ENCODE results near the gene PAX6.

PAX6 gene

GRCh38 chr11:31827455-31828206 is 16.5 kb upstream of the PAX6 start:
- no peak overlapping the region for H3K4ac ChIP-seq (ENCODE audit: low read length)
- H3K18ac ChIP-seq (ENCODE audit: low read length): peak overlapping the region; percentile 5
- no peak overlapping the region for H3K4me3 ChIP-seq (ENCODE audit: low read length in 2 of 2)
- H2BK120ac ChIP-seq (ENCODE audit: low read depth, low read length): no peak overlapping the region
- no peak overlapping the region for H3K27ac ChIP-seq (replicated peaks; ENCODE audit: low read length)
- H2AFZ ChIP-seq (ENCODE audit: low read length): peak overlapping the region; percentile 86
- H3K9me3 ChIP-seq (replicated peaks in 1 of 2; ENCODE audit: control insufficient read depth in 2 of 2, insufficient read depth in 1 of 2, low read depth in 1 of 2, low read length in 2 of 2): peaks cover 4 to 5% of the 10 kb centered on the region in 2 donors
- H3K36me3 ChIP-seq (replicated peaks in 1 of 2; ENCODE audit: control insufficient read depth in 2 of 2, insufficient read depth in 2 of 2, low read length in 2 of 2): peaks cover 0 to 1% of the 10 kb centered on the region in 2 donors
- no peak overlapping the region for H3K9ac ChIP-seq (ENCODE audit: low read depth, low read length, poor library complexity)
- H3K14ac ChIP-seq (ENCODE audit: low read length): no peak overlapping the region
- DNase-seq (ENCODE audit: low spot score): peak; percentile 36
- no CpG with 5 or more reads among the region's 18 CpGs for WGBS, 2 donors (ENCODE audit: extremely low coverage in 2 of 2, insufficient read length in 2 of 2, insufficient replicate concordance in 1 of 2)
- no peak overlapping the region for H4K91ac ChIP-seq (ENCODE audit: low read depth, low read length, poor library complexity)
- no peak overlapping the region for H2BK15ac ChIP-seq (ENCODE audit: low read length)
- no peak overlapping the region for H2BK12ac ChIP-seq (ENCODE audit: low read length)
- no peak overlapping the region for H2BK5ac ChIP-seq (ENCODE audit: low read length)
- no peaks in the 10 kb centered on the region for H3K79me1 ChIP-seq (ENCODE audit: low read depth, low read length)
- no peak overlapping the region for H2AK5ac ChIP-seq (ENCODE audit: low read depth, low read length)
- H3K4me1 ChIP-seq (ENCODE audit: control insufficient read depth in 2 of 2, insufficient read depth in 1 of 2, low read depth in 1 of 2, low read length in 2 of 2): peaks cover 5 to 6% of the 10 kb centered on the region in 2 donors
- H4K8ac ChIP-seq (ENCODE audit: low read depth, low read length): no peak overlapping the region
- H3K23ac ChIP-seq (ENCODE audit: low read depth, low read length, poor library complexity): no peak overlapping the region
- H3K4me2 ChIP-seq (ENCODE audit: insufficient read depth, low read length, poor library complexity, severe bottlenecking): peak overlapping the region; percentile 86
- H3K27me3 ChIP-seq (ENCODE audit: control insufficient read depth in 3 of 3, insufficient read depth in 3 of 3, low read depth in 1 of 3, low read length in 3 of 3): peaks cover 31 to 100% (median 58%) of the 10 kb centered on the region in 3 experiments

- no peak overlapping the region for H2BK5ac ChIP-seq (ENCODE audit: low read length)
- H2AFZ ChIP-seq (ENCODE audit: low read length): peak overlapping the region; percentile 86
- H3K27ac ChIP-seq (replicated peaks; ENCODE audit: low read length): no peak overlapping the region
- peak overlapping the region; percentile 3 for H3K9ac ChIP-seq (ENCODE audit: low read depth, low read length, poor library complexity)
- peaks cover 5 to 6% of the 10 kb centered on the region in 2 donors for H3K4me1 ChIP-seq (ENCODE audit: control insufficient read depth in 2 of 2, insufficient read depth in 1 of 2, low read depth in 1 of 2, low read length in 2 of 2)
- H3K79me1 ChIP-seq (ENCODE audit: low read depth, low read length): no peaks in the 10 kb centered on the region
- no peak overlapping the region for H3K23ac ChIP-seq (ENCODE audit: low read depth, low read length, poor library complexity)
- H3K4me2 ChIP-seq (ENCODE audit: insufficient read depth, low read length, poor library complexity, severe bottlenecking): peak overlapping the region; percentile 86
- no peak overlapping the region for H2BK120ac ChIP-seq (ENCODE audit: low read depth, low read length)
- peak overlapping the region; percentile 68 for H3K18ac ChIP-seq (ENCODE audit: low read length)
- no peak overlapping the region for H2BK12ac ChIP-seq (ENCODE audit: low read length)
- H3K4ac ChIP-seq (ENCODE audit: low read length): no peak overlapping the region
- DNase-seq (ENCODE audit: low spot score): peak; percentile 45
- peaks cover 33 to 100% (median 67%) of the 10 kb centered on the region in 3 experiments for H3K27me3 ChIP-seq (ENCODE audit: control insufficient read depth in 3 of 3, insufficient read depth in 3 of 3, low read depth in 1 of 3, low read length in 3 of 3)
- no peak overlapping the region for H4K91ac ChIP-seq (ENCODE audit: low read depth, low read length, poor library complexity)
- H3K4me3 ChIP-seq (ENCODE audit: low read length in 2 of 2): peak overlapping the region in 1 of 2 donors; percentile 71
- H2AK5ac ChIP-seq (ENCODE audit: low read depth, low read length): no peak overlapping the region
- H4K8ac ChIP-seq (ENCODE audit: low read depth, low read length): no peak overlapping the region
- H2BK15ac ChIP-seq (ENCODE audit: low read length): no peak overlapping the region
- H3K9me3 ChIP-seq (replicated peaks in 1 of 2; ENCODE audit: control insufficient read depth in 2 of 2, insufficient read depth in 1 of 2, low read depth in 1 of 2, low read length in 2 of 2): peaks cover 5 to 8% of the 10 kb centered on the region in 2 donors
- H3K14ac ChIP-seq (ENCODE audit: low read length): no peak overlapping the region
- no peaks in the 10 kb centered on the region for H3K36me3 ChIP-seq (replicated peaks in 1 of 2; ENCODE audit: control insufficient read depth in 2 of 2, insufficient read depth in 2 of 2, low read length in 2 of 2)
- WGBS, 2 donors (ENCODE audit: extremely low coverage in 2 of 2, insufficient read length in 2 of 2, insufficient replicate concordance in 1 of 2): no CpG with 5 or more reads among the region's 55 CpGs
These were observed 15.7 kb upstream of the PAX6 start for GRCh38 chr11:31826536-31827438.

- Histone ChIP-seq H3K9me3 (replicated peaks in 1 of 2; ENCODE audit: control insufficient read depth in 2 of 2, insufficient read depth in 1 of 2, low read depth in 1 of 2, low read length in 2 of 2) (peaks cover 5 to 8% of the 10 kb centered on the region in 2 donors), H3K23ac (ENCODE audit: low read depth, low read length, poor library complexity) (no peak overlapping the region), H3K4ac (ENCODE audit: low read length) (no peak overlapping the region), H2BK15ac (ENCODE audit: low read length) (peak overlapping the region; percentile 90), H3K14ac (ENCODE audit: low read length) (no peak overlapping the region), H3K4me2 (ENCODE audit: insufficient read depth, low read length, poor library complexity, severe bottlenecking) (peak overlapping the region; percentile 37), H4K8ac (ENCODE audit: low read depth, low read length) (no peak overlapping the region), H4K91ac (ENCODE audit: low read depth, low read length, poor library complexity) (no peak overlapping the region), H3K18ac (ENCODE audit: low read length) (peak overlapping the region; percentile 82), H3K9ac (ENCODE audit: low read depth, low read length, poor library complexity) (no peak overlapping the region), H2BK12ac (ENCODE audit: low read length) (no peak overlapping the region), H2BK5ac (ENCODE audit: low read length) (no peak overlapping the region), H3K27me3 (ENCODE audit: control insufficient read depth in 3 of 3, insufficient read depth in 3 of 3, low read depth in 1 of 3, low read length in 3 of 3) (peaks cover 33 to 100% (median 72%) of the 10 kb centered on the region in 3 experiments), H2AK5ac (ENCODE audit: low read depth, low read length) (no peak overlapping the region), H2AFZ (ENCODE audit: low read length) (peak overlapping the region; percentile 45), H3K36me3 (replicated peaks in 1 of 2; ENCODE audit: control insufficient read depth in 2 of 2, insufficient read depth in 2 of 2, low read length in 2 of 2) (no peaks in the 10 kb centered on the region), H3K4me3 (ENCODE audit: low read length in 2 of 2) (no peak overlapping the region), H2BK120ac (ENCODE audit: low read depth, low read length) (no peak overlapping the region), H3K27ac (replicated peaks; ENCODE audit: low read length) (no peak overlapping the region), H3K79me1 (ENCODE audit: low read depth, low read length) (no peaks in the 10 kb centered on the region), H3K4me1 (ENCODE audit: control insufficient read depth in 2 of 2, insufficient read depth in 1 of 2, low read depth in 1 of 2, low read length in 2 of 2) (peaks cover 5 to 7% of the 10 kb centered on the region in 2 donors)
- no CpG with 5 or more reads among the region's 37 CpGs for WGBS, 2 donors (ENCODE audit: extremely low coverage in 2 of 2, insufficient read length in 2 of 2, insufficient replicate concordance in 1 of 2)
- peak; percentile 20 for DNase-seq (ENCODE audit: low spot score)
These were observed 14.8 kb upstream of the PAX6 start for GRCh38 chr11:31825838-31826484.
